ENCODE data around the gene BTG3.
A peak's percentile ranks its signal among the peaks of the same experiment; 100 is the strongest.

BTG3 gene

GRCh38 chr21:17580319-17580718 lies 32.4 kb downstream of the BTG3 start:
- POLR2A ChIA-PET = no interaction called here
- CTCF ChIA-PET = no interaction called here
- TF ChIP-seq FOXK2 (IDR thresholded peaks at IDR 0.05) (no peak), FOXM1 (IDR thresholded peaks at IDR 0.05; ENCODE audit: borderline replicate concordance) (no peak), L3MBTL2 (conservative IDR thresholded peaks at IDR 0.05) (no peak), CTBP1 (IDR thresholded peaks at IDR 0.05; ENCODE audit: borderline replicate concordance) (no peak), HDGF (IDR thresholded peaks at IDR 0.05; ENCODE audit: borderline replicate concordance) (no peak), SP1 (IDR thresholded peaks at IDR 0.05) (no peak), BHLHE40 (IDR thresholded peaks at IDR 0.05; ENCODE audit: borderline replicate concordance) (no peak), TARDBP (IDR thresholded peaks at IDR 0.05) (no peak), SUZ12 (IDR thresholded peaks at IDR 0.05) (no peak), FOXA1 (IDR thresholded peaks at IDR 0.05) (no peak), NFRKB (IDR thresholded peaks at IDR 0.05) (no peak), ZNF384 (IDR thresholded peaks at IDR 0.05) (no peak), ARNT (IDR thresholded peaks at IDR 0.05) (no peak), PKNOX1 (IDR thresholded peaks at IDR 0.05) (no peak), ELF4 (IDR thresholded peaks at IDR 0.05) (no peak), LEF1 (IDR thresholded peaks at IDR 0.05; ENCODE audit: borderline replicate concordance) (no peak)
- no peak for DNase-seq (ENCODE audit: extremely low spot score)

- CTCF ChIA-PET = no interaction called here
Measured at GRCh38 chr21:17578876-17579275, 33.8 kb downstream of the BTG3 start.

DNA sequence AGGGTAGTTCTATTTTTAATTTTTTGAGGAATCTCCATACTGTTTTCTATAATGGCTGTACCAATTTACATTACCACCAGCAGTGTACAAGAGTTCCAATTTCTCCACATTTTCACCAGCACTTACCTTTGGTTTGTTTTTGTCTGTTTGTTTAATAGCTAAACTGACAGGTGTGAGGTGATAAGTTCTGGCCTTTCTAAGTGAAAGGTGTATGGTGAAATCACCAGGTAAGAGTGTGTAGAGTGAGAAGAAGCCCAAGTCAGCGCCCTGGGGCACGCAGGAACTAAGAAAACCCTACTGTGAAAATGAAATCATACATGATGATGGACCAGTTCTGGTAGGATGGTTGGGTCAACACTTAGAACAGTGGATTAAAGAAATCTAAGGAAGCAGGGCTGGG lies 34.5 kb downstream of the BTG3 start:
- CTCF ChIA-PET = no interaction called here
- TF ChIP-seq BHLHE40 (IDR thresholded peaks at IDR 0.05; ENCODE audit: borderline replicate concordance) (no peak), NFRKB (IDR thresholded peaks at IDR 0.05) (no peak), HDGF (IDR thresholded peaks at IDR 0.05; ENCODE audit: borderline replicate concordance) (no peak), L3MBTL2 (conservative IDR thresholded peaks at IDR 0.05) (no peak), PKNOX1 (IDR thresholded peaks at IDR 0.05) (no peak), ZNF384 (IDR thresholded peaks at IDR 0.05) (no peak), FOXA1 (IDR thresholded peaks at IDR 0.05) (no peak), TARDBP (IDR thresholded peaks at IDR 0.05) (no peak), SUZ12 (IDR thresholded peaks at IDR 0.05) (no peak), FOXM1 (IDR thresholded peaks at IDR 0.05; ENCODE audit: borderline replicate concordance) (no peak), LEF1 (IDR thresholded peaks at IDR 0.05; ENCODE audit: borderline replicate concordance) (no peak), ELF4 (IDR thresholded peaks at IDR 0.05) (no peak), CTBP1 (IDR thresholded peaks at IDR 0.05; ENCODE audit: borderline replicate concordance) (no peak), FOXK2 (IDR thresholded peaks at IDR 0.05) (no peak), SP1 (IDR thresholded peaks at IDR 0.05) (no peak), ARNT (IDR thresholded peaks at IDR 0.05) (no peak)

More at GRCh38 chr21:17578876-17579275, 33.8 kb downstream of the BTG3 start:
- TF ChIP-seq SP1 (IDR thresholded peaks at IDR 0.05) (no peak), BHLHE40 (IDR thresholded peaks at IDR 0.05; ENCODE audit: borderline replicate concordance) (no peak), FOXK2 (IDR thresholded peaks at IDR 0.05) (no peak), NFRKB (IDR thresholded peaks at IDR 0.05) (no peak), PKNOX1 (IDR thresholded peaks at IDR 0.05) (no peak), CTBP1 (IDR thresholded peaks at IDR 0.05; ENCODE audit: borderline replicate concordance) (no peak), ELF4 (IDR thresholded peaks at IDR 0.05) (no peak), SUZ12 (IDR thresholded peaks at IDR 0.05) (no peak), FOXA1 (IDR thresholded peaks at IDR 0.05) (no peak), FOXM1 (IDR thresholded peaks at IDR 0.05; ENCODE audit: borderline replicate concordance) (no peak)
- POLR2A ChIA-PET = no interaction called here
- DNase-seq (ENCODE audit: extremely low spot score) = no peak

GRCh38 chr21:17577701-17578100 lies 35.0 kb downstream of the BTG3 start:
- DNase-seq (ENCODE audit: extremely low spot score) = no peak
- ChIA-PET POLR2A (no interaction called here), CTCF (no interaction called here)
- TF ChIP-seq CTBP1 (IDR thresholded peaks at IDR 0.05; ENCODE audit: borderline replicate concordance) = no peak

More for the DNA sequence above, 34.5 kb downstream of the BTG3 start:
- no peak for DNase-seq (ENCODE audit: extremely low spot score)
- POLR2A ChIA-PET = no interaction called here

DNA sequence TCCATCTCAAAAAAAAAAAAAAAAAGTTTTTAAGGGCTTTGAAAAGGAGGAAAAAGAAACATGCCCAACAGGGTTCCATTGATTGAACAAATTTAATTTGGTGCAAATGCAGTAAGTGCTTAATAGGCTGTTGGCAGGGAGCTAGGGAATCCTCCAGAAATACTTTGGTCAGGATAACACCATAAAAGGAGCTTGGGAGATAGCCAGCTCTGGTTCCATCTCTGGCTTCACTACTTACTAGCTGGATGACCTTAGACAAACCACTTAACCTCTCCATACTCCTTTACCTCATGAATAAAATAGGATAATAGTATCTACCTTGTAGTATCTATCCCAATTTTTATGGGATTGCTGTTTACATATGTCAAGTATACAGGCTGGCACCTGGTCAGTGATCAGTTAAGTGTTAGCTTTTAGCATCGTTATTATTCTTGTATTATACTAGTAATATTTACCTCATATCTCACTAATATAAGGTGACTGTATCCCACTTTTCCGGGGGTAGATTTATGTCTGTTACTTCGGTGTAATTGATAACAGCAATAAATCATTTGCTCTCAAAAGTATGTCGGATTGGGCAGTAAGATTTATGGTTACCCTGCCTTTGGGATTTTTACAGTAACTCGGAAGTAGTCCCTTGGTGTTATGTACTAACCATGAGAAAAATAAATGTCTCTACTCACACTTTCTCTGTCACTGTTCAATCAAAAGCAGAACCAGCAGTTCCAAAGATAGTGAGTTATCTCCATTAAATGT lies 36.4 kb downstream of the BTG3 start:
- POLR2A ChIA-PET = no interaction called here
- peak; percentile 18 for DNase-seq (ENCODE audit: extremely low spot score)
- CTCF ChIA-PET = interaction anchor here (0.6 to 1.2 kb wide), 4 partner anchors 22 to 209 kb away, joined by 4 to 6 read pairs (median 5); no protein-coding TSS in a partner anchor
- no peak for TF ChIP-seq TARDBP (IDR thresholded peaks at IDR 0.05)
- peak; percentile 90 for TF ChIP-seq PKNOX1 (IDR thresholded peaks at IDR 0.05)

DNA sequence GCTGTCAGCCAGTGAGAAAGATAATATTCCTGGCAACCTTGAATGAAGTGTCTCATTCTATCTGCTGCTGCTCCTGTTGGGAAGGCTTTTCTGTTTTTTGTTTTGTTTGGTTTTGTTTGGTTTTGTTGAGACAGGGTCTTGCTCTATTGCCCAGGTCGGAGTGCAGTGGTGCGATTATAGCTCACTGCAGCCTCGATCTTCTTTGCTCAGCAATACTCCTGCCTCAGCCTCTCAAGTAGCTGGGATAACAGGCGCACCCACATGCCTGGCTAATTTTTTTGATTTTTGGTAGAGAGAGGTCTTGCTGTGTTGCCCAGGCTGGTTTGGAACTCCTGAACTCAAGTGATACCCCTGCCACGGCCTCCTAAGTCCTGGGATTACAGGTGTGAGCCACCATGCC lies 37.6 kb downstream of the BTG3 start:
- CTCF ChIA-PET = no interaction called here
- POLR2A ChIA-PET = no interaction called here
- TF ChIP-seq ARNT (IDR thresholded peaks at IDR 0.05) (no peak), HDGF (IDR thresholded peaks at IDR 0.05; ENCODE audit: borderline replicate concordance) (no peak), SP1 (IDR thresholded peaks at IDR 0.05) (no peak), BHLHE40 (IDR thresholded peaks at IDR 0.05; ENCODE audit: borderline replicate concordance) (no peak)

More for the DNA sequence above, 37.6 kb downstream of the BTG3 start:
- no peak for DNase-seq (ENCODE audit: extremely low spot score)
